Upper lobe of left lung (tissue), 6 donors: ENCODE data around the gene HPCA. TPM values are rescaled to one million over a fixed set of nuclear protein-coding genes. Genes with fewer than 3 reads are reported as not detected.
A peak's percentile ranks its signal among the peaks of the same experiment; 100 is the strongest.

Source experiments
- ATAC-seq, 2 donors: fragments of 200-7000 bp; cut with Tn5 transposase; one replicate each; pipeline ENCODE4 v1.9.1; 2022; ENCODE audit warnings: mild to moderate bottlenecking in 2 of 2, moderate library complexity in 2 of 2; ENCODE audit not compliant: low FRiP score in 2 of 2
- DNase-seq, 2 donors: peaks; one replicate each; pipeline ENCODE4 v3.0.0-alpha.2; 2019 to 2020
- H3K27ac ChIP-seq, 4 donors: fragments of 200-600 bp; sonication (generic); one replicate each; pipeline ENCODE4 v1.5.1; 2016 to 2019
- H3K27me3 ChIP-seq, 4 donors: fragments of 200-600 bp; sonication (generic); one replicate each; pipeline ENCODE4 v1.5.1; 2017 to 2019
- H3K36me3 ChIP-seq, 4 donors: fragments of 200-600 bp; sonication (generic); one replicate each; pipeline ENCODE4 v1.5.1; 2016 to 2019
- H3K4me1 ChIP-seq, 4 donors: fragments of 200-600 bp; sonication (generic); one replicate each; pipeline ENCODE4 v1.5.1; 2018 to 2019
- H3K4me3 ChIP-seq, 4 donors: fragments of 200-600 bp; sonication (generic); one replicate each; pipeline ENCODE4 v1.5.1; 2017 to 2019; ENCODE audit warnings: mild to moderate bottlenecking in 2 of 4, moderate library complexity in 1 of 4
- H3K9me3 ChIP-seq, 4 donors: fragments of 200-600 bp; sonication (generic); one replicate each; pipeline ENCODE4 v1.5.1; 2018 to 2019
- CTCF ChIP-seq, 6 experiments: fragments of 450-650 bp in 4 of 6; fragments of 200-600 bp in 2 of 6; sonication (generic) in 2 of 6; IDR thresholded peaks; one replicate each; pipeline ENCODE4 v1.5.1; 2016 to 2019; ENCODE audit warnings: antibody characterized with exemption in 6 of 6
- EP300 ChIP-seq, 4 donors: sonication (generic); formaldehyde crosslinking; IDR thresholded peaks; one replicate each; pipeline ENCODE4 v1.5.1; 2017; ENCODE audit warnings: antibody characterized with exemption in 4 of 4, control low read depth in 2 of 4
- POLR2A ChIP-seq, 4 donors: fragments of 450-650 bp; IDR thresholded peaks; one replicate each; pipeline ENCODE4 v1.5.1; 2016 to 2017; ENCODE audit warnings: antibody characterized with exemption in 4 of 4, mild to moderate bottlenecking in 2 of 4
- POLR2AphosphoS5 ChIP-seq, 2 donors: sonication (generic); formaldehyde crosslinking; IDR thresholded peaks; one replicate each; pipeline ENCODE4 v1.5.1; 2017; ENCODE audit warnings: antibody characterized with exemption in 2 of 2
- WGBS, 2 donors: methylation state at CpG; one replicate each; pipeline ENCODE4 v1.1.5; 2017 to 2018; 5-methylcytosine and 5-hydroxymethylcytosine counted together
- total RNA-seq, 6 donors: library from RNA; depleted of rRNA in 4 of 6; stranded (reverse); fragments of >200 nt in 4 of 6; gene quantifications; one replicate each; pipeline versions ENCODE4 v1.1.0 to v1.2.1, GENCODE V29; 2016 to 2021
- donor health status: DM: no; HTN: no; CAD: no; lungs with moderate emphysema.
- donor health status: DM: no; HTN: yes; CAD: no; lungs with severe emphysema.

HPCA gene
- total RNA-seq, 6 donors from 2014 or later: not detected

- H3K4me1 ChIP-seq: peaks cover 12 to 20% (median 19%) of the 10 kb centered on the region in 4 donors
- H3K9me3 ChIP-seq: no peaks in the 10 kb centered on the region
- WGBS, 2 donors: 73 to 87% methylated on average over 3 to 8 of the region's 8 CpGs
- no peaks in the 10 kb centered on the region for H3K36me3 ChIP-seq
- ATAC-seq (no peak), DNase-seq (no peak)
- TF ChIP-seq EP300 (IDR thresholded peaks at IDR 0.05) (no peak), POLR2A (IDR thresholded peaks at IDR 0.05) (no peak), POLR2AphosphoS5 (IDR thresholded peaks at IDR 0.05) (no peak)
- no peak overlapping the region for H3K27ac ChIP-seq
- H3K4me3 ChIP-seq: peak overlapping the region in 1 of 4 donors; percentile 52
- peaks cover 0 to 15% (median 12%) of the 10 kb centered on the region in 4 donors for H3K27me3 ChIP-seq
These were observed 7.8 kb downstream of the HPCA start for GRCh38 chr1:32894019-32894600.

- TF ChIP-seq EP300 (IDR thresholded peaks at IDR 0.05) (no peak), CTCF (IDR thresholded peaks at IDR 0.05) (no peak), POLR2A (IDR thresholded peaks at IDR 0.05) (no peak), POLR2AphosphoS5 (IDR thresholded peaks at IDR 0.05) (no peak)
- Histone ChIP-seq H3K4me1 (peaks cover 12 to 20% (median 19%) of the 10 kb centered on the region in 4 donors), H3K9me3 (no peaks in the 10 kb centered on the region), H3K27me3 (peaks cover 0 to 15% (median 12%) of the 10 kb centered on the region in 4 donors), H3K4me3 (no peak overlapping the region), H3K36me3 (no peaks in the 10 kb centered on the region), H3K27ac (no peak overlapping the region)
- DNase-seq (no peak), ATAC-seq (no peak)
- 40 to 82% methylated on average over 1 to 6 of the region's 6 CpGs for WGBS, 2 donors
These were observed 8.4 kb downstream of the HPCA start for GRCh38 chr1:32894681-32895080.

DNA sequence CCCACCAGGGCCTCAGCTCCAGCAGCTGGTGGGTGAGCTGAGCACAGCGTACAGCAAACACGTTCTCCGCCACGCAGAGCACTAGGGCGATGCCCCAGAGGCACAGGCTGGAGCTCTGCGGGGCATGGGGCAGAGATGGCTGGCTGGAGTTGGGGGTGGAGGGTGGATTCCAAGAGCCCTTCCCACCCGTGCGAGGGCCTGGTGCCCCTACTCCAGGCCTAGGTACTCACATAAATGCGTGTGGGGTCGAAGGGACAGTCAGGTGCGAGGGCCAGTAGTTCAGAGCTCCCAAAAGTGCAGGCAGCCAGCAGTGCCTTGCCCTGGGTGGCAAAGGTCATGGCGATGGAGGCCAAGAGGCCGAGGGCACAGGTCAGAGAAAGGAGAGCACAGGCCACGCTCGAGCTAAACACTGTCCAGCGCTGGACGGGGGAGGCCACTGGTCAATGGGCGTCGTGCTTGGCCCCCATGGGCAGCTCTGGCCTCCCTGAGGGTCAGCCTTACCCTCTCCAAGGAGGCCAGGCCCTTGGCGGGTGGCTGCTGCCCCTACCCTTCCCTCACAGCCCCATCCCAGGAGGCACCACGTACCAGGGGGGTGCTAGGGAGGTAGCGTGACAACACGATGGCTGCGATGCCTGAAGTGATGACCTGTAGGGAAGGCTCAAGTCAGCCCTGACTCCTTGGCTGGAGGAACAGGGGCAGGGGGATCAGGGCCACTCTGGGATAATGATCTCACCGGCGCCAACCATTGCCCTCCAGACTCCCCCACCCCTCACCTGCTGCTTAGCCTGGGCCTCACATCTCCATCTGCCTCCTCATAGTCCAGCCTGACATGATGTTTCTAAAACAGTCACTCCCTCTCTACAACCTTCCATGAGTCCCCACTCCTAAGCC, 9.3 kb downstream of the HPCA start:
- TF ChIP-seq POLR2AphosphoS5 (IDR thresholded peaks at IDR 0.05): no peak
- Histone ChIP-seq H3K4me1 (peaks cover 15 to 25% (median 23%) of the 10 kb centered on the region in 4 donors), H3K27ac (no peak overlapping the region), H3K9me3 (no peaks in the 10 kb centered on the region), H3K4me3 (no peak overlapping the region), H3K27me3 (peaks cover 0 to 17% (median 12%) of the 10 kb centered on the region in 4 donors), H3K36me3 (no peaks in the 10 kb centered on the region)
- ATAC-seq: no peak
- no peak for DNase-seq
- WGBS, 2 donors: 85 to 90% methylated on average over 19 to 24 of the region's 26 CpGs

DNA sequence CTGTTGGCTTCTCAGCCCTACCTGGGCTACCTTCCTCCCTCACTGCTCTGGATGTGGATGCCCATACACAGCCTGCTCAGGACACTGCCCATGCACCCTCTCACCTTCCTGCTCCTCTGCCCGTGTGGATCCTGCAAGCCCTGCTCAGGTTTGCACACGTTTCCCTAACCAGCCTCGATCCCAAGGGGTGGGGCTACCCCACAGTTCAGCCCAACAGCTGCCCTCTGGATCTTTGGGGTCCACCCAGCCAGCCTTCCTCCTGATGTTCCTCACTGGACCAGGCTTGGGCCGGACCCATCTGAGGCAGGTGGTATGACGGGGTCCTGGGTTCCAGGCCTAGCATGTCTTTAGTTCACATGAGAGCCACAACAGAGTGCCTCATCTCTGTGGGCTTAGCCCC, 10.2 kb downstream of the HPCA start:
- H3K36me3 ChIP-seq: no peaks in the 10 kb centered on the region
- no peak for DNase-seq
- WGBS, 2 donors: 69 to 76% methylated on average over 5 of the region's 5 CpGs
- H3K27me3 ChIP-seq: peaks cover 0 to 23% (median 15%) of the 10 kb centered on the region in 4 donors
- no peaks in the 10 kb centered on the region for H3K9me3 ChIP-seq
- H3K4me3 ChIP-seq: no peak overlapping the region
- no peak for ATAC-seq
- peaks cover 19 to 31% (median 29%) of the 10 kb centered on the region in 4 donors for H3K4me1 ChIP-seq
- TF ChIP-seq CTCF (IDR thresholded peaks at IDR 0.05): no peak
- TF ChIP-seq POLR2A (IDR thresholded peaks at IDR 0.05): no peak
- TF ChIP-seq POLR2AphosphoS5 (IDR thresholded peaks at IDR 0.05): no peak
- TF ChIP-seq EP300 (IDR thresholded peaks at IDR 0.05): no peak
- H3K27ac ChIP-seq: no peak overlapping the region

GRCh38 chr1:32897082-32898049, 11.1 kb downstream of the HPCA start:
- no peak for TF ChIP-seq POLR2AphosphoS5 (IDR thresholded peaks at IDR 0.05)
- no peak for TF ChIP-seq POLR2A (IDR thresholded peaks at IDR 0.05)
- no peak for TF ChIP-seq EP300 (IDR thresholded peaks at IDR 0.05)
- TF ChIP-seq CTCF (IDR thresholded peaks at IDR 0.05): no peak
- ATAC-seq: no peak
- no peak for DNase-seq
- Histone ChIP-seq H3K27me3 (peaks cover 0 to 23% (median 15%) of the 10 kb centered on the region in 4 donors), H3K4me1 (peaks cover 19 to 33% (median 29%) of the 10 kb centered on the region in 4 donors), H3K9me3 (no peaks in the 10 kb centered on the region), H3K36me3 (no peaks in the 10 kb centered on the region), H3K27ac (no peak overlapping the region), H3K4me3 (no peak overlapping the region)
- WGBS, 2 donors: 76 to 78% methylated on average over 11 of the region's 11 CpGs
